Activated CD4-positive, alpha-beta memory T cell treated with anti-CD3 and anti-CD28 coated beads, Interleukin-2, amount 10 ng/mL, durations not matched to agents 7 days and 5 days (primary cell): ENCODE measurements around the gene MYD88. TPM values are rescaled to one million over a fixed set of nuclear protein-coding genes. Genes with fewer than 3 reads are reported as not detected.
"Not testable (repeated sequence)": the region's sequence is repeated elsewhere in the genome, so short reads cannot be mapped to it uniquely, and the experiment has no call there.

ENCODE experiments used
- CTCF ChIA-PET: fragments of 350-600 bp; sonication (Branson Sonifier 250); formaldehyde crosslinking; loops from one replicate; lab custom pipeline; 2021; ENCODE audit warnings: antibody characterized with exemption, inconsistent platforms; lab: Charles Lee
- POLR2A ChIA-PET: fragments of 350-600 bp; sonication (Branson Sonifier 250); formaldehyde crosslinking; loops from one replicate; lab custom pipeline; 2021; ENCODE audit warnings: antibody characterized with exemption; lab: Charles Lee
- DNase-seq: peaks from one replicate; pipeline ENCODE4 v3.0.0-alpha.2; 2020
- H3K27ac Mint-ChIP-seq: one replicate; pipeline ENCODE4 v1.8.0; 2021; ENCODE audit warnings: mild to moderate bottlenecking, mixed read lengths
- H3K27me3 Mint-ChIP-seq: one replicate; pipeline ENCODE4 v1.8.0; 2021; ENCODE audit warnings: mixed read lengths
- H3K36me3 Mint-ChIP-seq: one replicate; pipeline ENCODE4 v1.8.0; 2021; ENCODE audit warnings: low read depth, mixed read lengths
- H3K4me1 Mint-ChIP-seq: one replicate; pipeline ENCODE4 v1.8.0; 2021; ENCODE audit warnings: mixed read lengths
- H3K4me3 Mint-ChIP-seq: one replicate; pipeline ENCODE4 v1.8.0; 2021; ENCODE audit warnings: mild to moderate bottlenecking, mixed read lengths
- H3K9me3 Mint-ChIP-seq: one replicate; pipeline ENCODE4 v1.8.0; 2021; ENCODE audit warnings: mixed read lengths
- total RNA-seq, 2 experiments: library from RNA; stranded (reverse); gene quantifications; one replicate each; pipeline ENCODE4 v1.2.3, GENCODE V29; 2021

Gene MYD88
- total RNA-seq, 2 experiments from 2014 or later: 87.9 to 91.3 TPM

DNA sequence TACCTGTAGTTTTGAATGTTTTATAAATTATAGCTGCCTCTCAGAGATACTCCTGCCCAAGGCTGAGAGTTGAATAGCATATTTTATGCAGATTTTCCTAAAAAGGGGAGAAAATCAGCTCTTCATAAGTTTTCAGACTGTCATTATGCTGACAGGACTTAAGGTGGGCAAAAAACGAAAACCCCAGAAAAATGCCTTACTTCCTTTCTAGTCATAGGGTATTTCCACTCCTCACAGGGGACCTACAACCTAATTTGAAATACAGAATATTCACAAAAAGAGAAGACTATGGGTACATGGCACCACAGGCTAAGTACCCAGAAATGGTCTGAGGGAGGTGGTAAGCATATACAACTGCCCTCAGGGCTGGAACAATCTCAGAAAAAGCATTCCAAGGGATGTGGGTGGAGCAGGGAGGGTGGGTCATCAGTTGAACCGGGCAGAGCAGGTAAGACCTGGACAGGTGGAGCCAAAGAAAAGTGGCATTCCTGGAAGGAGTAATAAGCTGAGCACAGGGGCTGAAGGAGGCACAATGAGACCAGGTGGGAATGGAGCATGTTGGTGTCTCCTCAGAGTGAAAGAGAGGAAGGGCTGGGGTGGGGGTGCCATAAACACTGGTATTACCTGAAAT is 16.3 kb downstream of the MYD88 start:
- H3K27ac Mint-ChIP-seq: no peak overlapping the region

DNA sequence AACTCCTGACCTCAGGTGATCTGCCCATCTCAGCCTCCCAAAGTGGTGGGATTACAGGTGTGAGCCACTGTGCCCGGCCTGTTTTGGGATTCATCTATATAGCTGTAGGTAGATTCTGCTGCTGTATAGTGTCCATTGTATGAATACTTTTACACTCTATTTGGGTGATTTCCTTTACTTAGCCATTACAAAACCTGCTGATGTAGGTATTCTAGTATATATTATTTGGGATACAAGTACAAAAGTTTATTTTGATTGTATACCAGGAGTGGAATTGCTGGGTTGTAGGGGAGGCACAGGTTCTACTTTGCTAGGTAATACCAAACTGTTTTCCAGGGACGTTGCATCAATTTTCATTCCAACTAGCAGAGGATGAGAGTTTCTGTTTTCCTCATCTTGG is 17.4 kb downstream of the MYD88 start:
- Mint-ChIP-seq H3K4me3 (no peak overlapping the region), H3K36me3 (no peaks in the 10 kb centered on the region), H3K27ac (no peak overlapping the region), H3K4me1 (peaks cover 44% of the 10 kb centered on the region), H3K27me3 (no peaks in the 10 kb centered on the region), H3K9me3 (no peaks in the 10 kb centered on the region)
- no peak for DNase-seq
- CTCF ChIA-PET: interaction anchor here (5.4 kb wide), 1 partner anchor 9 kb away, joined by 55 read pairs; the partner anchor contains the start of gene OXSR1
- POLR2A ChIA-PET: interaction anchor here (8.2 to 12.7 kb wide), 2 partner anchors 9 to 16 kb away, joined by 109 to 116 read pairs; partner anchors contain the start of genes ACAA1, MYD88 and OXSR1

More for the DNA sequence above, 16.3 kb downstream of the MYD88 start:
- Mint-ChIP-seq H3K9me3 (no peaks in the 10 kb centered on the region), H3K4me1 (peaks cover 48% of the 10 kb centered on the region), H3K27me3 (no peaks in the 10 kb centered on the region), H3K4me3 (no peak overlapping the region), H3K36me3 (no peaks in the 10 kb centered on the region)
- no peak for DNase-seq
- ChIA-PET POLR2A (interaction anchor here (0.8 to 12.7 kb wide), 3 partner anchors 10 to 51 kb away, joined by 3 to 116 read pairs (median 109); partner anchors contain the start of genes ACAA1, MYD88 and OXSR1), CTCF (interaction anchor here (5.4 kb wide), 1 partner anchor 10 kb away, joined by 55 read pairs; the partner anchor contains the start of gene OXSR1)

DNA sequence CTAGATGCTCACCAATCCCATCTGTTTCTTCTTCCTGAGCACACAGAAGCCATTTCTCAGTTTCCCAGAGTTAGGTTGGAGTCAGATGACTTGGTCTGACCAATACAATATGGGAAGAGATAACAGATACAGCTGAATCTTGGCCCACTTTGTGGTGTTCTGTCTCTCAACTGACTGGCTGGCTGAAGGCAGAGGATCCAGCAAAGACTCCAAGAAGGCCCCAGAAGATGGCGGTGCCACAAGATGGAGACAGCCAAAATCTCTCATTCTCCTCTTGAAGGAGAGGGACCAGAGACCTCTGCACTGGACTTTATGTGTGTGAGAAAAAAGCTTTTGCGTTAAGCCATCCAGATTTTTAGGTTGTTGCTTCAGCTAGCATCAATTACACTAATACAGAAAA is 18.7 kb downstream of the MYD88 start:
- no peaks in the 10 kb centered on the region for H3K27me3 Mint-ChIP-seq
- H3K9me3 Mint-ChIP-seq: no peaks in the 10 kb centered on the region
- no peak overlapping the region for H3K27ac Mint-ChIP-seq
- H3K4me3 Mint-ChIP-seq: no peak overlapping the region
- POLR2A ChIA-PET: interaction anchor here (8.2 to 12.7 kb wide), 2 partner anchors 7 to 17 kb away, joined by 109 to 116 read pairs; partner anchors contain the start of genes ACAA1, MYD88 and OXSR1
- DNase-seq: no peak
- H3K4me1 Mint-ChIP-seq: peaks cover 31% of the 10 kb centered on the region
- H3K36me3 Mint-ChIP-seq: no peaks in the 10 kb centered on the region
- CTCF ChIA-PET: no interaction called here

DNA sequence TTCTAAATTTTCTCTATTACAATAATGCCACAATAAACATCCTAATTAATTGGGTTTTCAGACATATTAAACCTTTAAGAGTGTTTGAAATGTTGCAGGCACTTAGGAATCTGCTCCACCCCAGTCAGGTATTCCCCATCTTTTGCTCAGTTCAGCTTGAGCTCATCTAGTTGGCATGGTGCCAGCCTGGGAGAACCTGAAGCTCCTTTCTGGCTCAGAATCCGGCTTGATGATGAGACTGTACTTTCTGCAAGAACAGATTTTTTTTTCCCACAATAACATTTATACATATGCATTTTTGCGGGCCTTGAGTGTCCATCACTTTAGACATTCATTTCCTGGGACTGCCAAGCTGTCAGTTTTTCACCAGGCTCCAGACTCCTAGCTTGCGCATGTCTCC is 19.1 kb downstream of the MYD88 start:
- peaks cover 28% of the 10 kb centered on the region for H3K4me1 Mint-ChIP-seq
- no peaks in the 10 kb centered on the region for H3K9me3 Mint-ChIP-seq
- H3K36me3 Mint-ChIP-seq: no peaks in the 10 kb centered on the region
- POLR2A ChIA-PET: interaction anchor here (8.2 to 12.7 kb wide), 2 partner anchors 7 to 18 kb away, joined by 109 to 116 read pairs; partner anchors contain the start of genes ACAA1, MYD88 and OXSR1
- H3K27me3 Mint-ChIP-seq: no peaks in the 10 kb centered on the region
- H3K27ac Mint-ChIP-seq: no peak overlapping the region
- CTCF ChIA-PET: no interaction called here
- DNase-seq: no peak
- H3K4me3 Mint-ChIP-seq: no peak overlapping the region

DNA sequence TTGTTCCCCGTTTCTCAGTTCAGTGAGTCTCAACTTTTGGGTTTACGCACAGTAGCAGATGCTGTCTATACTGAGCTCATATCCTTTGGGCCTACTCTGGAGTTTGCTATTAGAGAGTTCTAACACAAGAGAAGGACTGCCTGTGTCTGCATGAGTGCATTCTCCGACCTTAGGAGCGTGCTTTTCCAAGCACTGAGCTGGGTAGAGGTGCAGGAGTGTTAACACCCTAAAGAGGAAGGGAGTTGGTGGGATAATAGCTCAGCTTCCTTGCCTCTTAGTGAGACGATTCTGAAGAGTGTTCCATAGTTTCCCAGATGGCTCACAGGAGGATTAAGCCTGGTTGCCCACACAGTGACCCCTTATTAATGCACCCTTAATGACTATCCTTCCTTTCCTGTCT is 20.0 kb downstream of the MYD88 start:
- Mint-ChIP-seq H3K4me3 (no peak overlapping the region), H3K4me1 (peaks cover 25% of the 10 kb centered on the region), H3K9me3 (no peaks in the 10 kb centered on the region), H3K27me3 (no peaks in the 10 kb centered on the region), H3K27ac (no peak overlapping the region), H3K36me3 (no peaks in the 10 kb centered on the region)
- no peak for DNase-seq
- POLR2A ChIA-PET: interaction anchor here (8.2 to 12.7 kb wide), 2 partner anchors 6 to 18 kb away, joined by 109 to 116 read pairs; partner anchors contain the start of genes ACAA1, MYD88 and OXSR1
- CTCF ChIA-PET: no interaction called here

DNA sequence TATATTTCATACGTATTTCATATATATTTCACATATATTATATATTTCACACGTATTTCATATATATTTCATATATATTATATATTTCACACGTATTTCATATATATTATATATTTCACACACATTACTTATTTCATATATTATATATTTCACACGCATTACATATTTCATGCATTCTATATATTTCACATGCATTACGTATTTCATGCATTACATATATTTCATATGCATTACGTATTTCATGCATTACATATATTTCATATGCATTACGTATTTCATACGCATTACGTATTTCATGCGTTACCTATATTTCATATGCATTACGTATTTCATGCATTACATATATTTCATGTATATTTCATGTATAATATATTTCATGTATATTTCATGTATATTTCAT is 22.2 kb downstream of the MYD88 start:
- POLR2A ChIA-PET, H3K27ac Mint-ChIP-seq, DNase-seq, H3K27me3 Mint-ChIP-seq, H3K4me3 Mint-ChIP-seq, CTCF ChIA-PET, H3K36me3 Mint-ChIP-seq, H3K9me3 Mint-ChIP-seq: not testable (repeated sequence)
- peaks cover 17% of the 10 kb centered on the region for H3K4me1 Mint-ChIP-seq

DNA sequence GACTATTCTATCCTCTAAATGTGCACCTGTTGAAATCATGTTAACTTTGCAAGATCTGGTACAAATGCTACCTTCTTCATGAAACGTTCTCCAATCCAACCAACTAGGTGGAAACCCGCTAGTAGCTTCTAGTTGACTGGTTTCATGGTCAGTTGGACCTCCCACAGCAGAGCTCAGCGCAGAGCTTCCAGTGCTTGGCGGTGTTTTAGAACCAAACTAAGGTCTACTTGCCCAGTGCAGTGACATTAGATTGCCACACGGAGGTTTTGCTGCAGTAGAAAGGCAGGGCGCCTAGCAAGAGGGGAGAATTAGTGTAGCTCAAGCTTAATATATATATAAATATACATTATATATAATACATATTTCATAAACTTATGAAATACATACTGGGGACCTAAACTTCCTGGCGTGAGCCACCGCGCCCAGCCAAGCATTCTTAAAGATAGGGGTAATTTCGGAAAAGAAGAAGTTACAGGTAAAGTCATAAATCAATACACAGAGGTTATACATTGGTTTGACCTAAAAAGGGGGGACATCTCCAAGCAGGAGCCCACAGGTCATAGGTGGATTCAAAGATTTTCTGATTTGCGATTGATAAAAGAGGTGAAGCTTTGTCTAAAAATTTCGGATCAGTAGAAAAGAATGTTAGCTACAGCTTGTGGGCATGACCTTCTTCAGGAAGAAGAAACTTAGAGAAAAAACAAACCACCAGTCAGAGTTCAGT is 24.8 kb downstream of the MYD88 start:
- DNase-seq: peak; percentile 40
- Mint-ChIP-seq H3K4me1 (peaks cover 38% of the 10 kb centered on the region), H3K36me3 (peaks cover 20% of the 10 kb centered on the region), H3K4me3 (peak overlapping the region; percentile 16), H3K27me3 (no peaks in the 10 kb centered on the region), H3K9me3 (no peaks in the 10 kb centered on the region), H3K27ac (peak overlapping the region; percentile 99)
- POLR2A ChIA-PET: interaction anchor here (1.0 to 6.1 kb wide), 7 partner anchors 9 to 292 kb away, joined by 3 to 286 read pairs (median 26); partner anchors contain the start of genes ACAA1, DLEC1 and MYD88
- CTCF ChIA-PET: interaction anchor here (0.8 to 5.4 kb wide), 8 partner anchors 9 to 1000 kb away, joined by 3 to 55 read pairs (median 12); partner anchors contain the start of genes ACAA1, MYD88 and XYLB

DNA sequence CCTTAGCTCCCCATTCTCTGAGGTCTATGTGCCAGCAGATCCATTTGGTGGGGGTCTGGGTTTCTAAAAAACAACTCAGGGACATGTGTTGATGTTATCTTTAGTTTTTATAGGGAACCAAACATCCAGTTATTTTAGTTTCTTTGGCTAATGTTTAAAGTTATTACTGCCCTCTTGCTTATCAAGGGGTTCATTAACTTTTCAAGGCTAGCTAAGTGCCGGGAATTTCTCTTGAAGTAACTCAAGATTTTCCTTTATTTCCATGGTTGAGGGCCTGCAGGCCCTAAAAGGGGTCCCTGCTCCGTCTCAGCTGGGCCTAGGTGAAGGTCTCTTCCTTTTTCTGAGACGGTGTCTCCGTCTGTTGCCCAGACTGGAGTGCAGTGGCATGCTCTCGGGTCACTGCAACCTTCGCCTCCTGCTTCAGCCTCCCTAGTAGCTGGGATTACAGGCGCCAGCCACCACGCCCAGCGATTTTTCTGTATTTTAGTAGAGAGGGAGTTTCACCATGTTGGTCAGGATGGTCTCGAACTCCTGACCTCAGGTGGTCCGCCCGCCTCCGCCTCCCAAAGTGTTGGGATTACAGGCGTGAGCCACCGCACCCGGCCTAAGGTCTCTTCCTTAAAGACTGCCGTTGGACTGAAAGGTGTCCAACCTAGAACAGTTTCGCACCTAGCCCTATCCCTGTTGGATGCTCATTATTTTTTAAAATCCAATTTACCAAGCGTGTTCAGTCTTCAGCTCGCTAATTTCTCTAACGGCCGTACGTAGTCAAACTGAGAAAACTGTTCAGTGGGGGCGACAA is 25.6 kb downstream of the MYD88 start:
- peak overlapping the region; percentile 99 for H3K27ac Mint-ChIP-seq
- H3K4me3 Mint-ChIP-seq: peak overlapping the region; percentile 96
- CTCF ChIA-PET: interaction anchor here (1.0 to 5.4 kb wide), 17 partner anchors 8 to 333 kb away, joined by 3 to 55 read pairs (median 6); partner anchors contain the start of genes ACAA1, EXOG, MYD88 and XYLB
- H3K36me3 Mint-ChIP-seq: peaks cover 20% of the 10 kb centered on the region
- DNase-seq: no peak
- H3K9me3 Mint-ChIP-seq: no peaks in the 10 kb centered on the region
- no peaks in the 10 kb centered on the region for H3K27me3 Mint-ChIP-seq
- H3K4me1 Mint-ChIP-seq: peaks cover 44% of the 10 kb centered on the region
- POLR2A ChIA-PET: interaction anchor here (1.0 to 6.1 kb wide), 26 partner anchors 10 to 355 kb away, joined by 3 to 286 read pairs (median 4); partner anchors contain the start of genes ACAA1, DLEC1, MYD88 and PLCD1

DNA sequence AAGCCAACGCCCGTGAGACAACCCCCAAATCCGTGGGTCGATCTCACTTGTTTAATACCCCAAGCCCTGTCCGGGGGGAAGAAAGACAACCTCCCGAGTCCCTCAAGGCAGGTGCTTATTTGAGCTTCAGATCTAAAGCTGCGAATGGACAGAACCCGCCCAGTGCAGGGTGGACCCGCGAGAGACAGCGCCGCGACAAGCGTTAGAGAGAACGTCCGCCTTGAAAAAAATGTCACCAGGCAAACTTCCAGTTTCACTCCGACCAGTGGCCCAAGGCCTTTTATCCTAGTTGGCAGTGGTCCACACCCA is 26.1 kb downstream of the MYD88 start:
- H3K9me3 Mint-ChIP-seq: no peaks in the 10 kb centered on the region
- H3K4me1 Mint-ChIP-seq: peaks cover 50% of the 10 kb centered on the region
- DNase-seq: no peak

DNA sequence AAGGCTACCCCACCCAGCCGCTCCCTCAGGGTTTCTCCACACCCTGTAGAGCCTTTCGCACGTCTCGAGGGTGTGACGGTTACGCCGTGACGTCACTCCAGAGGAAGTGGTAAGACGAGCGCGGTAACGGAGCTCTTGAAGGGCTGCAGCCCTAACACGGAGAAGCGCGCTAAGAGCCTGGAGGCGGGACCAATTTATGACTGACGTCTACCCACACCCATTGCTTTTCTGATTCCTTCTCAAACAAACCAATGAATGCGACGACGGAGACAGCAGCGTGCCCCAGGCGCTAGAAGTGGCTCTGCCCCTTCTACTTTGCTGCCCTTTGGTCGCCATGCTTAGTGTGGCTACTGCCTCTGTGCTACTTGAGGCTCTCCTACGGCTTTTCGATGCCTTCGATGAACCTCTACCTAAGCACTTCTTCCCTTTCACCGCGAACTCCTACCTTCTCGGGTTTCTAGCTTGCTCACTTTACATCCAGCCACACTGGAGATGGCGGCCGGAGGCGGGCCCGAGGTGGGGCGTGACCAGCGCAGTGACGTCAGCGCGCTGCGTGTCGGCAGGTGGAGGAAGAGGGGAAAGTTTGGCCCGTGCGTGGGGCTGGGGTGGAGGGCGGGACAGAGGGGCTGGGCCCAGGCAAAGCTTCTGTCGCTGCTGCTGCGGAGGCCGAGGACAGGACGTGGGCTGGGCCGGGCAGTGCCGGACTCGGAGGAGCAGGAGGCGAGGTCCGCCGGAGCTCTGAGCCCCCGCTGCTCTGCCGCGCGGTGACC is 26.7 kb downstream of the MYD88 start, which contains the start of gene OXSR1:
Gene OXSR1 (plus strand): TSS at position 586 of the 770 bp plus-strand sequence. CDS start 340 bp downstream, outside the sequence.
- Mint-ChIP-seq H3K4me3 (peak within 1 kb of the TSS; percentile 96), H3K36me3 (peaks cover 20% of the 10 kb centered on the region), H3K27me3 (no peaks in the 10 kb centered on the region), H3K9me3 (no peaks in the 10 kb centered on the region), H3K27ac (peak within 1 kb of the TSS; percentile 99), H3K4me1 (peaks cover 51% of the 10 kb centered on the region)
- CTCF ChIA-PET: interaction anchor here (0.5 to 5.4 kb wide), 16 partner anchors 12 to 332 kb away, joined by 3 to 55 read pairs (median 6); partner anchors contain the start of genes ACAA1, EXOG, MYD88 and XYLB
- POLR2A ChIA-PET: interaction anchor here (0.6 to 6.1 kb wide), 38 partner anchors 9 to 354 kb away, joined by 3 to 286 read pairs (median 4); partner anchors contain the start of genes ACAA1, DLEC1, EXOG and MYD88
- DNase-seq: peak; percentile 99

More for the DNA sequence above, 26.1 kb downstream of the MYD88 start:
- Mint-ChIP-seq H3K36me3 (peaks cover 20% of the 10 kb centered on the region), H3K27ac (peak overlapping the region; percentile 99), H3K27me3 (no peaks in the 10 kb centered on the region), H3K4me3 (peak overlapping the region; percentile 96)
- ChIA-PET CTCF (interaction anchor here (1.0 to 5.4 kb wide), 15 partner anchors 12 to 332 kb away, joined by 3 to 55 read pairs (median 6); partner anchors contain the start of genes ACAA1, EXOG, MYD88 and XYLB), POLR2A (interaction anchor here (0.6 to 6.1 kb wide), 31 partner anchors 9 to 355 kb away, joined by 3 to 286 read pairs (median 4); partner anchors contain the start of genes ACAA1, DLEC1, MYD88 and PLCD1)
